ENCODE data around the gene PKD2. TPM values are rescaled to one million over a fixed set of nuclear protein-coding genes. Genes with fewer than 3 reads are reported as not detected.

Gene PKD2
- total and polyA plus RNA-seq, 2 of the 13 experiments (the other 11 are each of a cell fraction or from before 2014, with no cell fraction given): 5.6 to 9.1 TPM

DNA sequence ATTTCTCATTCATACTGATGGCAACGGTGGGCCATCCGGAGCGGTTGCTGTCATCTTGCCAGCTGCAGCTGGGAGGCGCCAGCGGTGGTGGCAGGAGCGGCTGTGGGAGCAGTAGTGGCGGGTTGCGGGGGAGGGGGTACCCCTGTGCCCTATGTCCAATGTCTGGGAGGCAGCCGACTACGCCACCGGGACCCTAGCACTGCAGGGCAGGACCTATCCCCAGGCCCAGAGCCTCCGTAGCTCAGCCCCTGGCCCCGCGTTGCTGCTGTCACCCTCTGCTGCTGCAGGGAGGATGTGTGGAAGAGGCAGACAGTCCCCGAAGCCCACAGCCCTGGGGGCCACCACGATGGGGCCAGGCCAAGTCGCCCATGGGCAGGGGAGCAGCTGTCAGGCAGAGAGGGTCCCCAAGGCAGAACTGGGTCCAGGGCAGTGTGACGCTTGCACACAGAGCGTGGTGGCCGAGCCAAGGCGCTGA is 41.9 kb upstream of the PKD2 start:
- ATAC-seq (no peak), DNase-seq (ENCODE audit: low spot score) (no peak), FAIRE-seq (no peak)
- Histone ChIP-seq H3K4me2 (ENCODE audit: low read depth, low read length) (no peak overlapping the region), H3K79me2 (ENCODE audit: insufficient read depth, low read length) (no peaks in the 10 kb centered on the region), H2AFZ (ENCODE audit: low read length) (no peak overlapping the region), H3K4me3 (replicated peaks in 1 of 3; ENCODE audit: insufficient read depth in 1 of 3, low read depth in 2 of 3, low read length in 3 of 3) (no peak overlapping the region), H3K27me3 (ENCODE audit: control insufficient read depth in 1 of 2, insufficient read depth in 2 of 2, low read length in 2 of 2) (no peaks in the 10 kb centered on the region), H3K9ac (ENCODE audit: insufficient read depth, low read depth, low read length) (no peak overlapping the region), H4K20me1 (ENCODE audit: insufficient read depth, low read length) (no peaks in the 10 kb centered on the region), H3K27ac (ENCODE audit: extremely low read length, insufficient read depth, low read length) (no peak overlapping the region), H3K4me1 (ENCODE audit: insufficient read depth, low read length) (peaks cover 18% of the 10 kb centered on the region), H3K9me3 (ENCODE audit: low read length) (no peaks in the 10 kb centered on the region), H3K36me3 (replicated peaks in 1 of 2; ENCODE audit: control insufficient read depth in 1 of 2, insufficient read depth in 2 of 2, low read length in 2 of 2) (no peaks in the 10 kb centered on the region)
- POLR2A ChIA-PET: no interaction called here
- WGBS (ENCODE audit: low lambda C conversion rate): 94% methylated on average over 15 of the region's 21 CpGs
- TF ChIP-seq, protein P1, sequence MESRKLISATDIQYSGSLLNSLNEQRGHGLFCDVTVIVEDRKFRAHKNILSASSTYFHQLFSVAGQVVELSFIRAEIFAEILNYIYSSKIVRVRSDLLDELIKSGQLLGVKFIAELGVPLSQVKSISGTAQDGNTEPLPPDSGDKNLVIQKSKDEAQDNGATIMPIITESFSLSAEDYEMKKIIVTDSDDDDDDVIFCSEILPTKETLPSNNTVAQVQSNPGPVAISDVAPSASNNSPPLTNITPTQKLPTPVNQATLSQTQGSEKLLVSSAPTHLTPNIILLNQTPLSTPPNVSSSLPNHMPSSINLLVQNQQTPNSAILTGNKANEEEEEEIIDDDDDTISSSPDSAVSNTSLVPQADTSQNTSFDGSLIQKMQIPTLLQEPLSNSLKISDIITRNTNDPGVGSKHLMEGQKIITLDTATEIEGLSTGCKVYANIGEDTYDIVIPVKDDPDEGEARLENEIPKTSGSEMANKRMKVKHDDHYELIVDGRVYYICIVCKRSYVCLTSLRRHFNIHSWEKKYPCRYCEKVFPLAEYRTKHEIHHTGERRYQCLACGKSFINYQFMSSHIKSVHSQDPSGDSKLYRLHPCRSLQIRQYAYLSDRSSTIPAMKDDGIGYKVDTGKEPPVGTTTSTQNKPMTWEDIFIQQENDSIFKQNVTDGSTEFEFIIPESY (CRISPR knock-in tag; IDR thresholded peaks at IDR 0.05): peak; percentile 67; the same call in 1 of the 2 replicates
- TF ChIP-seq MAZ (IDR thresholded peaks at IDR 0.05; ENCODE audit: borderline replicate concordance, low read depth, low read length) (no peak), MAZ (CRISPR knock-in tag; IDR thresholded peaks at IDR 0.05; ENCODE audit: low read depth) (no peak), ZNF780A (CRISPR knock-in tag; IDR thresholded peaks at IDR 0.05) (no peak), ZNF644 (CRISPR knock-in tag; IDR thresholded peaks at IDR 0.05; ENCODE audit: low read depth) (no peak), KMT2B (CRISPR knock-in tag; IDR thresholded peaks at IDR 0.05) (no peak), MEF2D (CRISPR knock-in tag; IDR thresholded peaks at IDR 0.05) (no peak)
- intact Hi-C loops (cut with micrococcal nuclease; ENCODE audit: unreplicated experiment): no loop called here
- in situ Hi-C loops (cut with HindIII; ENCODE audit: extremely low pct_ligation_motif_present, low pct_unique_long_range_greater_than_20kb): no loop called here
- CTCF ChIA-PET (ENCODE audit: low intra/inter-chr PET ratio, low total read pairs): no interaction called here
- BruUV-seq (replicated peaks): no TSS peak

DNA sequence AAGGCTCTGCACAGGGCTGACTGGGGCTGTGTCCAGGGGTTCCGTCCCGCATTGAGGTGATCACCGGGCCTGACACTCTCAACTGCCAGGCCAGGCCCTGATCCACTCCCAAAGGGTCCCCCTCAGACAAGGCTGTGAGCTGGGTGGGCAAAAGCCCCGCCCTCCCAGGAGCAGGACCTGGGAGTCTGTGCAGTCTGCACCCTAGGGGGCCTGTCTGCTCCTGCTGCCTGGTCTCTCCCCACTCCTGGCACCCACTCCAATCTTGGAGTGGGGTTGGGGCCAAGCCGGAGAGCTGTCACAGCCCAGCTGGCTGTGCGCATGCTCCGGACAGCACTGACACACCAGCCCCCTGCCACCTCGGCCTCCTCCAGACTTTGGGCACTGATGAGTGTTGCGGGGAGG is 41.3 kb upstream of the PKD2 start:
- intact Hi-C loops (cut with micrococcal nuclease; ENCODE audit: unreplicated experiment): no loop called here
- ChIA-PET CTCF (ENCODE audit: low intra/inter-chr PET ratio, low total read pairs) (no interaction called here), POLR2A (no interaction called here)
- Histone ChIP-seq H3K4me2 (ENCODE audit: low read depth, low read length) (no peak overlapping the region), H3K9me3 (ENCODE audit: low read length) (no peaks in the 10 kb centered on the region), H4K20me1 (ENCODE audit: insufficient read depth, low read length) (no peaks in the 10 kb centered on the region), H2AFZ (ENCODE audit: low read length) (no peak overlapping the region), H3K4me1 (ENCODE audit: insufficient read depth, low read length) (peaks cover 18% of the 10 kb centered on the region), H3K79me2 (ENCODE audit: insufficient read depth, low read length) (no peaks in the 10 kb centered on the region), H3K27me3 (ENCODE audit: control insufficient read depth in 1 of 2, insufficient read depth in 2 of 2, low read length in 2 of 2) (no peaks in the 10 kb centered on the region), H3K4me3 (replicated peaks in 1 of 3; ENCODE audit: insufficient read depth in 1 of 3, low read depth in 2 of 3, low read length in 3 of 3) (no peak overlapping the region), H3K9ac (ENCODE audit: insufficient read depth, low read depth, low read length) (no peak overlapping the region), H3K36me3 (replicated peaks in 1 of 2; ENCODE audit: control insufficient read depth in 1 of 2, insufficient read depth in 2 of 2, low read length in 2 of 2) (no peaks in the 10 kb centered on the region), H3K27ac (ENCODE audit: extremely low read length, insufficient read depth, low read length) (no peak overlapping the region)
- TF ChIP-seq, protein P2, sequence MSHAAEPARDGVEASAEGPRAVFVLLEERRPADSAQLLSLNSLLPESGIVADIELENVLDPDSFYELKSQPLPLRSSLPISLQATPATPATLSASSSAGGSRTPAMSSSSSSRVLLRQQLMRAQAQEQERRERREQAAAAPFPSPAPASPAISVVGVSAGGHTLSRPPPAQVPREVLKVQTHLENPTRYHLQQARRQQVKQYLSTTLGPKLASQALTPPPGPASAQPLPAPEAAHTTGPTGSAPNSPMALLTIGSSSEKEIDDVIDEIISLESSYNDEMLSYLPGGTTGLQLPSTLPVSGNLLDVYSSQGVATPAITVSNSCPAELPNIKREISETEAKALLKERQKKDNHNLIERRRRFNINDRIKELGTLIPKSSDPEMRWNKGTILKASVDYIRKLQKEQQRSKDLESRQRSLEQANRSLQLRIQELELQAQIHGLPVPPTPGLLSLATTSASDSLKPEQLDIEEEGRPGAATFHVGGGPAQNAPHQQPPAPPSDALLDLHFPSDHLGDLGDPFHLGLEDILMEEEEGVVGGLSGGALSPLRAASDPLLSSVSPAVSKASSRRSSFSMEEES (CRISPR knock-in tag; IDR thresholded peaks at IDR 0.05): no peak
- no peak for TF ChIP-seq ATF7 (IDR thresholded peaks at IDR 0.05)
- no peak for TF ChIP-seq ATF7 (CRISPR knock-in tag; IDR thresholded peaks at IDR 0.05)
- no peak for TF ChIP-seq TCF7L2 (IDR thresholded peaks at IDR 0.05; ENCODE audit: low read depth, low read length)
- TF ChIP-seq JARID2 (CRISPR knock-in tag; IDR thresholded peaks at IDR 0.05; ENCODE audit: insufficient replicate concordance): no peak
- no peak for TF ChIP-seq MEF2D (CRISPR knock-in tag; IDR thresholded peaks at IDR 0.05)
- TF ChIP-seq ZNF33B (CRISPR knock-in tag; IDR thresholded peaks at IDR 0.05): no peak
- ATAC-seq: no peak
- 100% methylated on average over 1 of the region's 9 CpGs for WGBS (ENCODE audit: low lambda C conversion rate)
- FAIRE-seq: no peak
- BruUV-seq (replicated peaks): no TSS peak
- in situ Hi-C loops (cut with HindIII; ENCODE audit: extremely low pct_ligation_motif_present, low pct_unique_long_range_greater_than_20kb): no loop called here
- no peak for DNase-seq (ENCODE audit: low spot score)

All from HepG2 (cell line).